ENCODE data around the gene KRTAP19-1. TPM values are rescaled to one million over a fixed set of nuclear protein-coding genes. Genes with fewer than 3 reads are reported as not detected.

The KRTAP19-1 gene
- total RNA-seq, 1 donor from 2014 or later, result not detected

Other genes starting within 250 kb of the KRTAP19-1 start
- gene KRTAP24-1, start 197.4 kb downstream of the KRTAP19-1 start, total RNA-seq, result not detected in 2 replicates
- not detected in 2 replicates for gene KRTAP25-1, start 190.9 kb downstream of the KRTAP19-1 start, total RNA-seq
- not detected in 2 replicates for gene KRTAP26-1, start 160.1 kb downstream of the KRTAP19-1 start, total RNA-seq
- gene KRTAP27-1, start 142.7 kb downstream of the KRTAP19-1 start, total RNA-seq, result not detected in 2 replicates
- gene KRTAP23-1, start 131.8 kb downstream of the KRTAP19-1 start, total RNA-seq, result not detected in 2 replicates
- not detected in 2 replicates for gene KRTAP13-2, start 108.1 kb downstream of the KRTAP19-1 start, total RNA-seq
- gene KRTAP13-1, start 84.3 kb downstream of the KRTAP19-1 start, total RNA-seq, result not detected in 2 replicates
- not detected in 2 replicates for gene KRTAP13-3, start 54.4 kb downstream of the KRTAP19-1 start, total RNA-seq
- gene KRTAP13-4, start 50.1 kb downstream of the KRTAP19-1 start, total RNA-seq, result not detected in 2 replicates
- gene KRTAP15-1, start 40.1 kb downstream of the KRTAP19-1 start, total RNA-seq, result not detected in 2 replicates
- gene KRTAP19-2, start 7.1 kb upstream of the KRTAP19-1 start, total RNA-seq, result not detected in 2 replicates
- gene KRTAP19-3, start 11.6 kb upstream of the KRTAP19-1 start, total RNA-seq, result not detected in 2 replicates
- gene KRTAP19-4, start 16.8 kb upstream of the KRTAP19-1 start, total RNA-seq, result not detected in 2 replicates
- not detected in 2 replicates for gene KRTAP19-5, start 21.8 kb upstream of the KRTAP19-1 start, total RNA-seq
- gene KRTAP19-6, start 61.5 kb upstream of the KRTAP19-1 start, total RNA-seq, result not detected in 2 replicates
- not detected in 2 replicates for gene KRTAP19-7, start 80.9 kb upstream of the KRTAP19-1 start, total RNA-seq
- not detected in 2 replicates for gene KRTAP22-2, start 110.0 kb upstream of the KRTAP19-1 start, total RNA-seq
- gene KRTAP6-3, start 112.1 kb upstream of the KRTAP19-1 start, total RNA-seq, result not detected in 2 replicates
- not detected in 2 replicates for gene KRTAP6-2, start 118.5 kb upstream of the KRTAP19-1 start, total RNA-seq
- gene KRTAP22-1, start 120.7 kb upstream of the KRTAP19-1 start, total RNA-seq, result not detected in 2 replicates
- gene KRTAP6-1, start 133.6 kb upstream of the KRTAP19-1 start, total RNA-seq, result not detected in 2 replicates
- gene KRTAP20-1, start 136.1 kb upstream of the KRTAP19-1 start, total RNA-seq, result not detected in 2 replicates
- not detected in 2 replicates for gene KRTAP20-4, start 140.3 kb upstream of the KRTAP19-1 start, total RNA-seq
- gene KRTAP20-2, start 154.8 kb upstream of the KRTAP19-1 start, total RNA-seq, result not detected in 2 replicates
- not detected in 2 replicates for gene KRTAP20-3, start 162.5 kb upstream of the KRTAP19-1 start, total RNA-seq
- gene KRTAP21-3, start 238.4 kb upstream of the KRTAP19-1 start, total RNA-seq, result not detected in 2 replicates

Measured in renal cortical epithelial cell (primary cell).